BE2C (cell line): ENCODE results near the gene SETD2.
A peak's percentile ranks its signal among the peaks of the same experiment; 100 is the strongest.

Source experiments
- DNase-seq: peaks from one replicate; pipeline ENCODE4 v3.0.0-alpha.2; 2020
- H3K27me3 ChIP-seq: fragments of 250-450 bp; sonication (Bioruptor Pico); 2 replicates; pipeline ENCODE4 v1.5.1; 2020; ENCODE audit warnings: mild to moderate bottlenecking
- H3K36me3 ChIP-seq: fragments of 250-450 bp; sonication (Bioruptor Pico); 2 replicates; pipeline ENCODE4 v1.5.1; 2020; ENCODE audit warnings: mild to moderate bottlenecking
- H3K4me1 ChIP-seq: fragments of 250-450 bp; sonication (Bioruptor Pico); 2 replicates; pipeline ENCODE4 v1.5.1; 2020
- H3K4me3 ChIP-seq: 2 replicates; pipeline ENCODE4 v1.5.1; 2011; ENCODE audit warnings: low read depth, low read length
- H3K9me3 ChIP-seq: fragments of 250-450 bp; sonication (Bioruptor Pico); 2 replicates; pipeline ENCODE4 v1.5.1; 2020
- CTCF ChIP-seq: IDR thresholded peaks from 2 replicates; pipeline ENCODE4 v1.5.1; 2012; ENCODE audit warnings: mild to moderate bottlenecking, low read depth, low read length

SETD2 gene

GRCh38 chr3:47008851-47009224 is 155.1 kb downstream of the SETD2 start:
- H3K4me1 ChIP-seq, result no peaks in the 10 kb centered on the region
- H3K4me3 ChIP-seq, result peak overlapping the region; percentile 28
- no peak for TF ChIP-seq CTCF
- 0 out of 2 replicates have a peak, but pooled peaks cover 2% of the 10 kb centered on the region for H3K36me3 ChIP-seq
- H3K27me3 ChIP-seq, result no peaks in the 10 kb centered on the region
- no peaks in the 10 kb centered on the region for H3K9me3 ChIP-seq
- DNase-seq, result no peak

- H3K9me3 ChIP-seq, result no peaks in the 10 kb centered on the region
- H3K4me1 ChIP-seq, result no peaks in the 10 kb centered on the region
- H3K4me3 ChIP-seq, result no peak overlapping the region; the same call in 1 of the 2 replicates
- no peaks in the 10 kb centered on the region for H3K27me3 ChIP-seq
- H3K36me3 ChIP-seq, result 0 out of 2 replicates have a peak, but pooled peaks cover 2% of the 10 kb centered on the region
- TF ChIP-seq CTCF, result no peak
- no peak for DNase-seq
Observed at GRCh38 chr3:47008234-47008796, 155.6 kb downstream of the SETD2 start.

- no peak for DNase-seq
- 0 out of 2 replicates have a peak, but pooled peaks cover 2% of the 10 kb centered on the region for H3K36me3 ChIP-seq
Observed at GRCh38 chr3:47007482-47008233, 156.3 kb downstream of the SETD2 start.

GRCh38 chr3:47007001-47007400 is 156.9 kb downstream of the SETD2 start:
- TF ChIP-seq CTCF, result no peak
- H3K27me3 ChIP-seq, result no peaks in the 10 kb centered on the region
- H3K4me1 ChIP-seq, result no peaks in the 10 kb centered on the region
- no peaks in the 10 kb centered on the region for H3K9me3 ChIP-seq
- DNase-seq, result no peak
- H3K36me3 ChIP-seq, result 0 out of 2 replicates have a peak, but pooled peaks cover 2% of the 10 kb centered on the region
- H3K4me3 ChIP-seq, result no peak overlapping the region

More at GRCh38 chr3:47007482-47008233, 156.3 kb downstream of the SETD2 start:
- no peak overlapping the region for H3K4me3 ChIP-seq
- H3K4me1 ChIP-seq, result no peaks in the 10 kb centered on the region
- H3K27me3 ChIP-seq, result no peaks in the 10 kb centered on the region
- no peak for TF ChIP-seq CTCF
- H3K9me3 ChIP-seq, result no peaks in the 10 kb centered on the region

- no peak for DNase-seq
- H3K4me3 ChIP-seq, result no peak overlapping the region
- H3K4me1 ChIP-seq, result no peaks in the 10 kb centered on the region
- H3K9me3 ChIP-seq, result no peaks in the 10 kb centered on the region
- 0 out of 2 replicates have a peak, but pooled peaks cover 2% of the 10 kb centered on the region for H3K36me3 ChIP-seq
- H3K27me3 ChIP-seq, result no peaks in the 10 kb centered on the region
- TF ChIP-seq CTCF, result no peak
Observed at GRCh38 chr3:47006145-47006651, 157.7 kb downstream of the SETD2 start.
